ENCODE data around the gene OSBPL2.

Gene OSBPL2

GRCh38 chr20:62237801-62238568, at the start of gene OSBPL2:
Gene OSBPL2, plus strand, starts transcription at chr20:62238521. Its CDS starts 17,664 bp downstream, at chr20:62256185.
- peak within 1 kb of the TSS; percentile 75 for H3K4me3 ChIP-seq (ENCODE audit: control insufficient read depth, low read depth, low read length)
- no peak for TF ChIP-seq CTCF (IDR thresholded peaks at IDR 0.05; ENCODE audit: control insufficient read depth, insufficient read depth, low read depth, low read length, missing control alignments)
- peak; percentile 86 for DNase-seq (ENCODE audit: low read depth)

GRCh38 chr20:62190639-62191411, 47.5 kb upstream of the OSBPL2 start:
- no peak for DNase-seq (ENCODE audit: low read depth)
- TF ChIP-seq CTCF (IDR thresholded peaks at IDR 0.05; ENCODE audit: control insufficient read depth, insufficient read depth, low read depth, low read length, missing control alignments), result no peak
- no peak overlapping the region for H3K4me3 ChIP-seq (ENCODE audit: control insufficient read depth, low read depth, low read length)

- no peak for TF ChIP-seq CTCF (IDR thresholded peaks at IDR 0.05; ENCODE audit: control insufficient read depth, insufficient read depth, low read depth, low read length, missing control alignments)
- no peak for DNase-seq (ENCODE audit: low read depth)
- no peak overlapping the region for H3K4me3 ChIP-seq (ENCODE audit: control insufficient read depth, low read depth, low read length)
These were observed 46.4 kb upstream of the OSBPL2 start for GRCh38 chr20:62191781-62192559.

- H3K4me3 ChIP-seq (ENCODE audit: control insufficient read depth, low read depth, low read length), result no peak overlapping the region
- no peak for TF ChIP-seq CTCF (IDR thresholded peaks at IDR 0.05; ENCODE audit: control insufficient read depth, insufficient read depth, low read depth, low read length, missing control alignments)
- no peak for DNase-seq (ENCODE audit: low read depth)
These were observed 45.7 kb upstream of the OSBPL2 start for GRCh38 chr20:62192635-62193034.

- H3K4me3 ChIP-seq (ENCODE audit: control insufficient read depth, low read depth, low read length), result no peak overlapping the region
- TF ChIP-seq CTCF (IDR thresholded peaks at IDR 0.05; ENCODE audit: control insufficient read depth, insufficient read depth, low read depth, low read length, missing control alignments), result no peak
- no peak for DNase-seq (ENCODE audit: low read depth)
These were observed 45.0 kb upstream of the OSBPL2 start for GRCh38 chr20:62193079-62194025.
